GM12875 (cell line): ENCODE results near the gene CFB.

Experiments
- H3K4me3 ChIP-seq: one replicate; pipeline ENCODE4 v1.5.1; 2011; ENCODE audit warnings: low read depth, low read length, control low read depth
- CTCF ChIP-seq: IDR thresholded peaks from 2 replicates; pipeline ENCODE4 v1.5.1; 2011; ENCODE audit warnings: low read depth, mild to moderate bottlenecking, control low read depth, inconsistent platforms, low read length, moderate library complexity, borderline replicate concordance; ENCODE audit not compliant: insufficient read depth

Gene CFB

GRCh38 chr6:31958412-31958740, 12.5 kb downstream of the CFB start:
- H3K4me3 ChIP-seq: peak overlapping the region; percentile 83
- no peak for TF ChIP-seq CTCF

- TF ChIP-seq CTCF: no peak
- H3K4me3 ChIP-seq: peak within 1 kb of the TSS; percentile 83
Observed at GRCh38 chr6:31958741-31959739, 13.1 kb downstream of the CFB start, which contains the start of the genes NELFE and SKIC2. Gene NELFE (minus strand): TSS chr6:31958971. CDS start chr6:31958446, 525 bp downstream. Gene SKIC2 (plus strand): TSS chr6:31959175. CDS start chr6:31959193, 18 bp downstream.

- TF ChIP-seq CTCF: no peak
- no peak overlapping the region for H3K4me3 ChIP-seq
Observed at GRCh38 chr6:31961616-31962015, 15.7 kb downstream of the CFB start.

- no peak for TF ChIP-seq CTCF
- no peak overlapping the region for H3K4me3 ChIP-seq
Observed at GRCh38 chr6:31963921-31964320, 18.0 kb downstream of the CFB start.

GRCh38 chr6:31965700-31966099, 19.8 kb downstream of the CFB start:
- no peak for TF ChIP-seq CTCF
- no peak overlapping the region for H3K4me3 ChIP-seq

- TF ChIP-seq CTCF: no peak
Observed at GRCh38 chr6:31966506-31966905, 20.6 kb downstream of the CFB start.

More at GRCh38 chr6:31966506-31966905, 20.6 kb downstream of the CFB start:
- no peak overlapping the region for H3K4me3 ChIP-seq
